HepG2 (cell line): ENCODE measurements around the gene GJD4. TPM values are rescaled to one million over a fixed set of nuclear protein-coding genes. Genes with fewer than 3 reads are reported as not detected.

Source experiments
- ATAC-seq: fragments of 200-7000 bp; cut with Tn5 transposase; 3 replicates; pipeline ENCODE4 v1.9.1; 2020; ENCODE audit warnings: mild to moderate bottlenecking, moderate library complexity
- BruUV-seq: library from RNA; stranded (reverse); fragments of 400-500 nt; replicated peaks from 2 replicates; lab custom pipeline; 2021; lab: Mats Ljungman, UMichigan
- CTCF ChIA-PET: fragments of 300-600 bp; formaldehyde crosslinking; extraction: SDS; loops from one replicate; lab custom pipeline; 2021; ENCODE audit warnings: low total read pairs, inconsistent platforms, low intra/inter-chr PET ratio; lab: Yijun Ruan, JAX
- POLR2A ChIA-PET: fragments of 350-600 bp; sonication (Branson Sonifier 250); formaldehyde crosslinking; loops from one replicate; lab custom pipeline; 2020; ENCODE audit warnings: antibody characterized with exemption, inconsistent platforms; lab: Yijun Ruan, JAX
- DNase-seq: peaks from one replicate; pipeline ENCODE4 v3.0.0-alpha.2; 2015; ENCODE audit warnings: low spot score
- FAIRE-seq: peaks from 3 replicates; lab custom pipeline; 2011; peaks lifted over from hg19 to GRCh38; lab: Jason Lieb, UNC
- H2AFZ ChIP-seq: one replicate; pipeline ENCODE4 v1.6.1; 2011; ENCODE audit warnings: low read length, inconsistent platforms
- H3K27ac ChIP-seq: fragments of 300-600 bp; 3 replicates; pipeline ENCODE4 v1.8.0; 2011; ENCODE audit warnings: mixed run types, mild to moderate bottlenecking, mixed read lengths, low read length, inconsistent platforms; ENCODE audit not compliant: insufficient read depth; ENCODE audit errors: extremely low read length
- H3K27me3 ChIP-seq, 2 experiments: fragments of 200-600 bp in 1 of 2; 2 replicates in 1 of 2; 3 replicates in 1 of 2; pipeline versions ENCODE4 v1.6.0 to v1.8.0; 2011; ENCODE audit warnings: low read length in 2 of 2, mild to moderate bottlenecking in 2 of 2, moderate library complexity in 2 of 2, inconsistent platforms in 1 of 2; ENCODE audit not compliant: insufficient read depth in 2 of 2, control insufficient read depth in 1 of 2
- H3K36me3 ChIP-seq, 2 experiments: fragments of 200-600 bp in 1 of 2; replicated peaks in 1 of 2; 2 replicates in 1 of 2; 3 replicates in 1 of 2; pipeline versions ENCODE4 v1.5.1 to v1.8.0; 2011; ENCODE audit warnings: low read length in 2 of 2, inconsistent platforms in 1 of 2; ENCODE audit not compliant: insufficient read depth in 2 of 2, control insufficient read depth in 1 of 2
- H3K4me1 ChIP-seq: 2 replicates; pipeline ENCODE4 v1.5.1; 2012; ENCODE audit warnings: low read length, inconsistent platforms; ENCODE audit not compliant: insufficient read depth
- H3K4me2 ChIP-seq: 2 replicates; pipeline ENCODE4 v1.6.0; 2011; ENCODE audit warnings: low read depth, low read length, inconsistent platforms
- H3K4me3 ChIP-seq, 3 experiments: fragments of 200-600 bp in 1 of 3; sonication (generic), shearing (Covaris generic) in 1 of 3; replicated peaks in 1 of 3; 2 replicates each; pipeline ENCODE4 v1.5.1; 2011 to 2016; ENCODE audit warnings: low read length in 3 of 3, inconsistent platforms in 2 of 3, low read depth in 2 of 3, mild to moderate bottlenecking in 2 of 3, control low read depth in 1 of 3, mixed read lengths in 1 of 3; ENCODE audit not compliant: insufficient read depth in 1 of 3
- H3K79me2 ChIP-seq: one replicate; pipeline ENCODE4 v1.6.1; 2011; ENCODE audit warnings: low read length, inconsistent platforms; ENCODE audit not compliant: insufficient read depth
- H3K9ac ChIP-seq: 2 replicates; pipeline ENCODE4 v1.6.0; 2011; ENCODE audit warnings: mild to moderate bottlenecking, low read depth, low read length, inconsistent platforms; ENCODE audit not compliant: insufficient read depth
- H3K9me3 ChIP-seq: 2 replicates; pipeline ENCODE4 v1.5.1; 2012; ENCODE audit warnings: mild to moderate bottlenecking, low read length
- H4K20me1 ChIP-seq: 2 replicates; pipeline ENCODE4 v1.6.0; 2011; ENCODE audit warnings: inconsistent platforms, mild to moderate bottlenecking, low read length, moderate library complexity; ENCODE audit not compliant: insufficient read depth
- HOMEZ ChIP-seq: IDR thresholded peaks from 2 replicates; pipeline ENCODE4 v1.6.1; 2016; ENCODE audit warnings: low read depth
- MLXIP ChIP-seq: sonication (generic); formaldehyde crosslinking; IDR thresholded peaks from 2 replicates; pipeline ENCODE4 v1.9.0; 2021; ENCODE audit warnings: missing genetic modification reagents, borderline replicate concordance
- TBX3 ChIP-seq: fragments of 450-650 bp; IDR thresholded peaks from 2 replicates; pipeline ENCODE4 v1.6.1; 2017; ENCODE audit warnings: antibody characterized with exemption, mild to moderate bottlenecking, inconsistent platforms, borderline replicate concordance
- TOPORS ChIP-seq: sonication (generic); formaldehyde crosslinking; IDR thresholded peaks from 2 replicates; pipeline ENCODE4 v1.8.0; 2023; ENCODE audit warnings: mild to moderate bottlenecking, missing genetic modification reagents
- ZNF224 ChIP-seq: sonication (generic); formaldehyde crosslinking; IDR thresholded peaks from 2 replicates; pipeline ENCODE4 v1.5.0; 2020; ENCODE audit warnings: mild to moderate bottlenecking, missing genetic modification reagents
- ZNF30 ChIP-seq: sonication (generic); formaldehyde crosslinking; IDR thresholded peaks from 2 replicates; pipeline ENCODE4 v1.5.0; 2020; ENCODE audit warnings: mild to moderate bottlenecking, missing genetic modification reagents
- WGBS: methylation state at CpG from one replicate; pipeline ENCODE4 v1.1.6; 2017; ENCODE audit warnings: low lambda C conversion rate; 5-methylcytosine and 5-hydroxymethylcytosine counted together
- in situ Hi-C: cut with HindIII; loops from 2 replicates; pipeline ENCODE4 v1.10.0; 2017; ENCODE audit warnings: low pct_unique_long_range_greater_than_20kb; ENCODE audit not compliant: extremely low pct_ligation_motif_present
- intact Hi-C: fragments of 100-400 bp; cut with micrococcal nuclease; formaldehyde crosslinking; loops from one replicate; pipeline ENCODE4 v1.10.0; 2022; ENCODE audit not compliant: unreplicated experiment
- polyA plus RNA-seq, 8 experiments: library from polyadenylated mRNA; depleted of rRNA in 3 of 8; stranded (reverse) in 7 of 8; unstranded in 1 of 8; fragments of >200 nt; fragmentation: Illumina TruSeq in 4 of 8; extraction: Trizol in 4 of 8; gene quantifications; 2 replicates each; pipeline versions ENCODE4 v1.2.1 to v1.2.3, GENCODE V29; 2011 to 2016; ENCODE audit warnings: low read depth in 4 of 8, missing spikeins in 1 of 8, mixed read lengths in 1 of 8; ENCODE audit not compliant: insufficient read depth in 1 of 8
- total RNA-seq, 5 experiments: library from RNA; depleted of rRNA; stranded (reverse); fragments of >200 nt; fragmentation: Illumina TruSeq; extraction: Trizol; gene quantifications; 2 replicates each; pipeline ENCODE4 v1.2.3, GENCODE V29; 2016; ENCODE audit warnings: low read depth in 1 of 5
- TF ChIP-seq, protein P1 (sequence below): sonication (generic); formaldehyde crosslinking; IDR thresholded peaks from 2 replicates; pipeline ENCODE4 v1.4.0; 2020; ENCODE audit warnings: missing genetic modification reagents, borderline replicate concordance

The GJD4 gene
- total and polyA plus RNA-seq, 2 of the 13 experiments (the other 11 are each of a cell fraction or from before 2014, with no cell fraction given): not detected

DNA sequence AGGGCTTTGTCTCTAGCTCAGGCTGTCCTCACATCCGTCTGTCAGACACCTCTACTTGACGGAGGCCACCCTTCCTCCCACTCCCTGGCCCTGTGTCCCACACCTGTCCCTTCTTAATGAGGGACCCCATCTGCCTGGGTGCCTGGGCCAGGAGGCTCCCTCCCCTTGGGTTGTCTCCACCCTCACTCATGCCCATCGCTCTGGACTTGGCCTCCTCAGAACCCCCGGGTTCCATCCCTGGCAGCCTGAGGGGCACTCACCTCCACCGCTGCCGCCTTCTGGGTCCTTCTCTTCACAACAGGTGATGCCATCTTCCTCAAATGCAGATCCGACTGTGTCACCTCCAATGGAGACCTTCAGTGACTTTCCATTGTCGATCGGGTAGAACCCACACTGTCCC, 20.2 kb upstream of the GJD4 start:
- no TSS peak for BruUV-seq
- POLR2A ChIA-PET: no interaction called here
- peaks cover 0 to 16% of the 10 kb centered on the region in 2 experiments; a peak in 2 of 5 replicates for H3K27me3 ChIP-seq
- H2AFZ ChIP-seq: no peak overlapping the region
- no peaks in the 10 kb centered on the region for H3K9me3 ChIP-seq
- ATAC-seq: no peak
- FAIRE-seq: no peak
- 70% methylated on average over 9 of the region's 9 CpGs for WGBS
- H3K36me3 ChIP-seq: no peaks in the 10 kb centered on the region
- no peak overlapping the region for H3K9ac ChIP-seq
- no peak overlapping the region for H3K27ac ChIP-seq
- H3K4me2 ChIP-seq: no peak overlapping the region
- in situ Hi-C loops (no loop called here), intact Hi-C loops (no loop called here)
- H3K79me2 ChIP-seq: no peaks in the 10 kb centered on the region
- peaks cover 11% of the 10 kb centered on the region for H3K4me1 ChIP-seq
- no peak overlapping the region for H3K4me3 ChIP-seq
- no peak for DNase-seq
- H4K20me1 ChIP-seq: no peaks in the 10 kb centered on the region
- TF ChIP-seq, protein P1, sequence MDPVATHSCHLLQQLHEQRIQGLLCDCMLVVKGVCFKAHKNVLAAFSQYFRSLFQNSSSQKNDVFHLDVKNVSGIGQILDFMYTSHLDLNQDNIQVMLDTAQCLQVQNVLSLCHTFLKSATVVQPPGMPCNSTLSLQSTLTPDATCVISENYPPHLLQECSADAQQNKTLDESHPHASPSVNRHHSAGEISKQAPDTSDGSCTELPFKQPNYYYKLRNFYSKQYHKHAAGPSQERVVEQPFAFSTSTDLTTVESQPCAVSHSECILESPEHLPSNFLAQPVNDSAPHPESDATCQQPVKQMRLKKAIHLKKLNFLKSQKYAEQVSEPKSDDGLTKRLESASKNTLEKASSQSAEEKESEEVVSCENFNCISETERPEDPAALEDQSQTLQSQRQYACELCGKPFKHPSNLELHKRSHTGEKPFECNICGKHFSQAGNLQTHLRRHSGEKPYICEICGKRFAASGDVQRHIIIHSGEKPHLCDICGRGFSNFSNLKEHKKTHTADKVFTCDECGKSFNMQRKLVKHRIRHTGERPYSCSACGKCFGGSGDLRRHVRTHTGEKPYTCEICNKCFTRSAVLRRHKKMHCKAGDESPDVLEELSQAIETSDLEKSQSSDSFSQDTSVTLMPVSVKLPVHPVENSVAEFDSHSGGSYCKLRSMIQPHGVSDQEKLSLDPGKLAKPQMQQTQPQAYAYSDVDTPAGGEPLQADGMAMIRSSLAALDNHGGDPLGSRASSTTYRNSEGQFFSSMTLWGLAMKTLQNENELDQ (CRISPR knock-in tag): no peak
- TF ChIP-seq TOPORS (CRISPR knock-in tag) (no peak), HOMEZ (CRISPR knock-in tag) (no peak), TBX3 (no peak), ZNF224 (CRISPR knock-in tag) (no peak), ZNF30 (CRISPR knock-in tag) (no peak), MLXIP (CRISPR knock-in tag) (no peak)
- TF ChIP-seq, all 625 proteins: peak for 0
- CTCF ChIA-PET: no interaction called here
